IMR-90 (cell line): ENCODE results near the gene NPIPA5.

ENCODE experiments used
- CEBPB ChIP-seq: IDR thresholded peaks from 2 replicates; pipeline ENCODE4 v1.6.1; 2012; ENCODE audit warnings: low read depth, low read length, improper control_type of control experiment
- CHD1 ChIP-seq: IDR thresholded peaks from 2 replicates; pipeline ENCODE4 v1.6.1; 2012; ENCODE audit warnings: low read depth, low read length, improper control_type of control experiment
- MAFK ChIP-seq: IDR thresholded peaks from 2 replicates; pipeline ENCODE4 v1.6.1; 2012; ENCODE audit warnings: low read depth, low read length, improper control_type of control experiment
- MAZ ChIP-seq: IDR thresholded peaks from 2 replicates; pipeline ENCODE4 v1.6.1; 2012; ENCODE audit warnings: low read depth, mild to moderate bottlenecking, low read length, improper control_type of control experiment, moderate library complexity, borderline replicate concordance
- POLR2A ChIP-seq: IDR thresholded peaks from 2 replicates; pipeline ENCODE4 v1.6.1; 2012; ENCODE audit warnings: mild to moderate bottlenecking, low read depth, low read length
- RFX5 ChIP-seq: IDR thresholded peaks from 2 replicates; pipeline ENCODE4 v1.8.0; 2012; ENCODE audit warnings: low read depth, mild to moderate bottlenecking, low read length, moderate library complexity
- SMC3 ChIP-seq: fragments of 150-350 bp; IDR thresholded peaks from 2 replicates; pipeline ENCODE4 v1.6.1; 2016; ENCODE audit warnings: low read depth, mild to moderate bottlenecking, antibody characterized with exemption, low read length, moderate library complexity
- TF ChIP-seq, protein P1 (sequence below): conservative IDR thresholded peaks from 2 replicates; pipeline ENCODE4 v1.5.1; 2012; ENCODE audit warnings: mild to moderate bottlenecking, low read depth, low read length, improper control_type of control experiment

DNA sequence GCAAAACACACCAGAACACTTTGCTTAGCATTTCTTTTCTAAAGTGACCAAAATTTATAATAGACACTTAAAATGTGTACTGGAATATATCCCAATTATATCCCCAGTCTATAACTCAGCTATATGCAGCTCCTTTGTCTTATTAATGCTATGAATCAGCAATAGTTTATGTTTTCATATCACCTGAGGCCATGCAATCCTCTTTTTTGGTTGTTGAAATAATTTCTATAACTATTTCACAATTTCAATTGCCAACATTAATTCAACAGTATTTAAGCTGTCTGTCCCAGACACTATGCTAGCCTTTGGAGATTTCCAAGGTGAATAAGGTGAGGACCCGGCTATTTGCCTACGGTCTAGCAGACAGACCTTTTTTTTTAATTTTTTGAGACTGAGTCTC lies 39.1 kb upstream of the NPIPA5 start:
- TF ChIP-seq, protein P1, sequence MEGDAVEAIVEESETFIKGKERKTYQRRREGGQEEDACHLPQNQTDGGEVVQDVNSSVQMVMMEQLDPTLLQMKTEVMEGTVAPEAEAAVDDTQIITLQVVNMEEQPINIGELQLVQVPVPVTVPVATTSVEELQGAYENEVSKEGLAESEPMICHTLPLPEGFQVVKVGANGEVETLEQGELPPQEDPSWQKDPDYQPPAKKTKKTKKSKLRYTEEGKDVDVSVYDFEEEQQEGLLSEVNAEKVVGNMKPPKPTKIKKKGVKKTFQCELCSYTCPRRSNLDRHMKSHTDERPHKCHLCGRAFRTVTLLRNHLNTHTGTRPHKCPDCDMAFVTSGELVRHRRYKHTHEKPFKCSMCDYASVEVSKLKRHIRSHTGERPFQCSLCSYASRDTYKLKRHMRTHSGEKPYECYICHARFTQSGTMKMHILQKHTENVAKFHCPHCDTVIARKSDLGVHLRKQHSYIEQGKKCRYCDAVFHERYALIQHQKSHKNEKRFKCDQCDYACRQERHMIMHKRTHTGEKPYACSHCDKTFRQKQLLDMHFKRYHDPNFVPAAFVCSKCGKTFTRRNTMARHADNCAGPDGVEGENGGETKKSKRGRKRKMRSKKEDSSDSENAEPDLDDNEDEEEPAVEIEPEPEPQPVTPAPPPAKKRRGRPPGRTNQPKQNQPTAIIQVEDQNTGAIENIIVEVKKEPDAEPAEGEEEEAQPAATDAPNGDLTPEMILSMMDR: no peak
- TF ChIP-seq MAFK (no peak), POLR2A (no peak), SMC3 (no peak), CHD1 (no peak), RFX5 (no peak), CEBPB (no peak), MAZ (no peak)
